Adipose tissue (tissue), 3 donors: ENCODE data around the gene PHLDA1. TPM values are rescaled to one million over a fixed set of nuclear protein-coding genes. Genes with fewer than 3 reads are reported as not detected.

Experiments used
- H3K27ac ChIP-seq: one replicate; pipeline ENCODE4 v1.5.1; 2013; ENCODE audit warnings: low read depth, low read length
- WGBS, 3 donors: extraction: QIAGEN DNeasy Blood & Tissue Kit; methylation state at CpG; one replicate each; pipeline ENCODE4 v1.1.7; 2013; 5-methylcytosine and 5-hydroxymethylcytosine counted together
- polyA plus RNA-seq, 3 donors: library from polyadenylated mRNA; stranded (reverse); fragments of 200-250 nt; gene quantifications; one replicate each; pipeline ENCODE4 v1.2.3, GENCODE V29; 2013
- donor health status: healthy with polysubstance abuse.
- donor health status: Bipolar disorder and iron deficiency.
- donor health status: healthy.

Gene PHLDA1
- 10 to 100 TPM in 2 of 3 donors, 1 to 10 TPM in 1; 3.8 to 24.1 (median 20.7) TPM for polyA plus RNA-seq

DNA sequence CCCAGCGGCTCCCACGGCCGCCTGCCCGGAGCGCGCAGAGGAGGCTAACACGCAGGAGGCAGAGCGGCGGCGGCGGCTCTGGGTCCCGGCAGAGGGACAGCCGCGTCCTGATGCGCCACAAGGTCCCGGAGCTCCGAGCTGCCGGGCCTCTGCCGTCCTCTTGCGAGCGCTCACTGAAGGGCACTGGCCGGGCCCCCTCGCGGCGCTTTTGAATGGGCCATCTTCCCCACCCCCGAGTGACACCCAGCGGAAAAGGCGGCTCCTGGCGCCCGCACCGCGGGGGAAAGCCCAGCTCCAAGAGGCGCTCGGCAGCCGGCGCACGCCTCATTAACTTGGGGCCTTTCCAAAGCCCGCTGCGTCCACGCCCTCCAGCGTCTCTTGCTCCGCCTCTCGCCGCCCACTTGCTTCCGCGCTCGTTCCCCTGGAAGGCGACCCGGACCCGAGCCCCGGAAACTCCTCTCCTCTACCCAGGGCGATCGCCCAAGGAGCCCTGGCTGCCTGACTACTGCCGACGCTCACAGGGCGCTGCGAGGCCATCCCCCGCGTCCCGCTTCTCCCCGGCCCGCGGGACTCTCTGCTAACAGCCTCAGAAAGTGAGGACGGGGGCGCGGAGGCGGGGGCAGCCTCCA lies at the start of gene PHLDA1:
Gene PHLDA1 (minus strand): TSS at position 363 of the 629 bp plus-strand sequence.
- peak within 1 kb of the TSS; percentile 83 for H3K27ac ChIP-seq
- 0 to 1% (median 1%) methylated on average over 53 to 67 of the region's 67 CpGs for WGBS, 3 donors

DNA sequence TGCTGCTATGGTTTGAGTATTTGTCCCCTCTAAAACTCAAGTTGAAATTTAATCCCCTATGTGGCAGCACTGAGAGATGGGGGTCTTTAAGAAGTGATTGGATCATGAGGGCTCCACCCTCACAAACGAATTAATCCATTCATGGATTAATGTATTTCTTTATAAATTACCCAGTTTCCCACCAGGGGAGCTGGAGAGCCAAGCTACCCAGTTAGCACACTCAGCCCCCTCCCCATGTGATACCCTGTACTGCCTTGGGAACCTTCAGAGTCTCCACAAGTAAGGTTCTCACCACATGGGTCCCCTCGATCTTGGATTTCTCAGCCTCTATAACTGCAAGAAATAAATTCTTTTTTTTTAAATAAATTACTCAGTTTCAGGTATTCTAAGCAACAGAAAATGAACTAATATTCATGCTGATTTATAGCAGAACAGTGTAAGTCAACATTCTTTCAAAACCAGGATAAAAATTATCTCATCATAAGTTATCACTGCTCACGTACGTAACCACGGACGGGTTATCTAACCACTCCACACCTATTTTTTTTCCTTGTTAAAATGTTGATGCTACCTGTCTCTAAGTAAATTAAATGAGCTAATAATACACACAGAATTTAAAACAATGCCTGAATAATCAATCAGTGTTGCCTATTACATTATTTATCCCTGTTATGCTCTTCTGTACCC lies 49.3 kb upstream of the PHLDA1 start:
- WGBS, 3 donors, result 60 to 80% (median 76%) methylated on average over 6 of the region's 6 CpGs
- no peak overlapping the region for H3K27ac ChIP-seq

- H3K27ac ChIP-seq, result no peak overlapping the region
- 79 to 86% (median 84%) methylated on average over 2 of the region's 2 CpGs for WGBS, 3 donors
Observed at GRCh38 chr12:76080017-76080728, 48.6 kb upstream of the PHLDA1 start.

DNA sequence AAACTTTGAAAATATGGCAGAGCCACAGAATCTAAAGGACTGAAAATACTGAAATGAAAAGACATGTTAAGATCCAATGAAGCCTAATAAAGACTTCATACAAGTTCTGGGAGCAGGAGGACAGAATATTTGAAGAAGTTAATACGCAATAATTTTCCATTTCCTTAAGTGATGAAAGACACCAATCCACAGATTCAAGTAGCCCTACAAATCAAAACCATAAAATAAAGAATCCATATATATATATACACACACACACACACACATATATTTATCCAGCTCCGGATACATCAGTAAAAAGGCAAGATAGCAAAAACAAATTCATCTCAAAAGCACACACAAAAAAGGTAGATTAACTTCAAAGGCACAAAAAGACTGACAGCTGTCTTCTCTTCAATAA lies 47.2 kb upstream of the PHLDA1 start:
- no peak overlapping the region for H3K27ac ChIP-seq
- WGBS, 3 donors, result 86 to 92% (median 91%) methylated on average over 2 of the region's 2 CpGs

DNA sequence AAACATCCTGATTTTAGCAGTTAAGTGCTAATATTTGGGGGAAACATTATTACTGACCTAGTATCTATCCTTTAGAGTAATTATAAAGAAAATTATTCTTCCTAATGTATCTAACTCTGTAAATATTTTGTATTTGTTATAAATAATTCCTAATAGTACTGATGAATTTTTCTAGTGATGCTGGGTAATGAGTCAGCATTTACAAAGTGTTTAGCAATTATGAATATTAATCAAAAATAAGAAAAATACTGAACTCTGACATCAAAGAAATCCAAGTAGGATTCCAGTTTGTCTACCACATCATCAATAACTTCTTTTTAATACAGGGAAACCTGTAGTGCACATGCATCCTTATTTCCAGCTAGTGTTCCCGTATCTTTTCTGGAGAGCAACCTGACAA lies 43.9 kb upstream of the PHLDA1 start:
- H3K27ac ChIP-seq, result no peak overlapping the region
- 94 to 100% (median 100%) methylated on average over 1 of the region's 1 CpG for WGBS, 3 donors

DNA sequence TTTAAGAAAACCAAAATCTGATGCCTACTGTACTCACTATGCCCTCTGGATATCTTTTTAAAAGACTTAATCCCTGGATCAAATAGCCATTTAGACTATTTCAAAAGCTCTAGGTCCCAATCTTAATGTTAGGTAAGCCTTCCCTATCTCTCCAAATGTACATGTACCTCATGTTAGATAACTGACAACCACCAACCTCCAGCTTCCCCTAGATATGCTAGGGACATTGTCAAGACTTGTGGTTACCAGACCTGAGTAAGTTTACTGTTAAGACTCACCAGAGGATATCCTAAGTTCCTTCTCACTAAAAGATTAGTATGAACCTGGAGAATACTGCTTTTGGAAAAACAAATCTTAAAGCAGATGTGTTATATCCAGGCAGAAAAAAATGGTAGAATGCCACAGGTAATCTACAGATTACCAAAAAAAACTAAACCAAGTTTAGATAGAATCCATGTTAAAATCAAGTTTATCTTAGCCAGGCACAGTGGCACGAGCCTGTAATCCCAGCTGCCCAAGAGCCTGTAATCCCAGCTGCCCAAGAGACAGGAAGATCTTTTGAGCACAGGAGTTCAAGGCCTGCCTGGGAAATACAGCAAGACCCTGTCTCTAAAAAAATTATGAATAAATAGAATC lies 43.2 kb upstream of the PHLDA1 start:
- 54 to 78% (median 70%) methylated on average over 1 of the region's 1 CpG for WGBS, 3 donors
- H3K27ac ChIP-seq, result no peak overlapping the region

DNA sequence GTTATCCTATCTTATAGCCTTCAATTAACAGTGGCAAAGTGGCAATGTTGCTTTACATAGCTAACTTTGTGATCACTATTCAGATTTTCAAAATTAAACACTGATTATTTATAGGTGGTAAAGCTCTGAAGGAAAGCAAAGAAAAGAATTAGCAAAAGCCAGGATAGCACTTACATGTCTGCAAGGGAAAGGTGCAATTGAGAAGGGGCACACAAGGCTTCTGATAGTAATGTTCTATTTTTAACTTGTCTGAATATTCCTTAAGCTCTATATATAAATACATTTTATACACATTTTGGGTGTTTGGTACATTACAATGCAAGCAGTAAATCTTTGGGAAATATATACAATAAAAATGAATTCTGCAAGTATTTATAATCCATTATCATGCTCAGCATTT lies 42.0 kb upstream of the PHLDA1 start:
- no peak overlapping the region for H3K27ac ChIP-seq

DNA sequence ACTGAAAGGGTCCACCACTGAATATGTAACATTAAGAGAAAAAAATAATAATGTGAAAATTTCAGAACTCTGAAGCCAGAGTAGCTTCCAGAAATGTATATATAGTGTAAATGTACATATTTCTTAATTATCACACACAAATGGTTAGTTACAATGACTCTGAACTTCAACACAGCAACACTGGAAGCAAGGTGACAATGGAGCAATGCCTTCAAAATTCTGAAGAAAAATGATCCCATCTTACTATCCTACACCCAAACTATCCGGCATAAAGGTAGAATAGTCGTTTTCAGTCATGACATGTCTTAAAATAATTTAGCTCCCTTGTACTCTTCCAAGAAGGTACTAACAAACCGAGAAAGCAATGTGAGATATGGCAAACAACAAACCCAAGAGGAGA lies 41.0 kb upstream of the PHLDA1 start:
- no peak overlapping the region for H3K27ac ChIP-seq
- WGBS, 3 donors, result 94 to 98% (median 95%) methylated on average over 3 of the region's 3 CpGs

DNA sequence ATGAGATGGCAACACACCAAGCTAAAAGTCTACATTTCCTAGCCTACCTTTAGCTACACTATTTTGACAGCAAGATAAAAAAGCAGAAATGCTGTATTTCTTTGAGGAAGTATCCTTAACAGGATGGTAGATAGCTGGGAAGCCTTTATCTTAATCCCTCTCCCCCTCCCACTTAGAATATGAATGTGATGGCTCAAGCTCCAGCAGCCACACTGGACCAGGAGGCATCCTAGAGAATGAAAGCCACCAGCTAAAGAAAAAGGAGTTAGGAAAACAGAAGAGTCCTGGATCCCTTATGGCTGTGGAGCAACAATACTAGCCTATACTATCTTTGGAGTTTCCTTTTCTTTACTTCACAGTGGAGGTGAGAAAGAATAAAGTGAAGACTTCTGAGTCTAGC lies 37.8 kb upstream of the PHLDA1 start:
- H3K27ac ChIP-seq, result no peak overlapping the region

GRCh38 chr12:76065917-76066316 lies 34.3 kb upstream of the PHLDA1 start:
- no peak overlapping the region for H3K27ac ChIP-seq
- 97 to 99% (median 98%) methylated on average over 3 of the region's 3 CpGs for WGBS, 3 donors

DNA sequence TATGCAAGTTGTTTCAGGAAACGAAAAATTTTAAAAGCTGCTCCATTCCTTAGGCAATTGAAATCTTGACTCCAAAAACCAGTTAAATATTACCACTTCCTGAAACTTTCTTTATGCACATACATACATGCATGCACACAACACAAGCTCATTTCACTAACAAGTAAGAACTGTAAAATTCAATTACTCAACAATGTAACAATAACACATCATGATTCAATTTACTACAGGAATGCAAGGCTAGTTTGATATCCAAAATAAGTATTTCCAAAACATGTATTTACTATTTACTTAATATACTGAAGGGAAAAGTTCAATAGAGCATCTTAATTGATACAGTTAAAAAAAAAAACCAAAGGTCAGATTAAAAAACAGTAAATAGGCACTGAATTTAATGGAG lies 33.3 kb upstream of the PHLDA1 start:
- WGBS, 3 donors, result 81 to 97% (median 95%) methylated on average over 1 of the region's 1 CpG
- no peak overlapping the region for H3K27ac ChIP-seq

GRCh38 chr12:76060111-76060510 lies 28.5 kb upstream of the PHLDA1 start:
- 35 to 53% (median 40%) methylated on average over 2 of the region's 2 CpGs for WGBS, 3 donors
- H3K27ac ChIP-seq, result no peak overlapping the region

GRCh38 chr12:76057326-76057725 lies 25.8 kb upstream of the PHLDA1 start:
- no peak overlapping the region for H3K27ac ChIP-seq
- WGBS, 3 donors, result 93 to 97% (median 97%) methylated on average over 7 of the region's 7 CpGs

- 87 to 90% (median 89%) methylated on average over 2 of the region's 2 CpGs for WGBS, 3 donors
- no peak overlapping the region for H3K27ac ChIP-seq
Observed at GRCh38 chr12:76055393-76055792, 23.8 kb upstream of the PHLDA1 start.

DNA sequence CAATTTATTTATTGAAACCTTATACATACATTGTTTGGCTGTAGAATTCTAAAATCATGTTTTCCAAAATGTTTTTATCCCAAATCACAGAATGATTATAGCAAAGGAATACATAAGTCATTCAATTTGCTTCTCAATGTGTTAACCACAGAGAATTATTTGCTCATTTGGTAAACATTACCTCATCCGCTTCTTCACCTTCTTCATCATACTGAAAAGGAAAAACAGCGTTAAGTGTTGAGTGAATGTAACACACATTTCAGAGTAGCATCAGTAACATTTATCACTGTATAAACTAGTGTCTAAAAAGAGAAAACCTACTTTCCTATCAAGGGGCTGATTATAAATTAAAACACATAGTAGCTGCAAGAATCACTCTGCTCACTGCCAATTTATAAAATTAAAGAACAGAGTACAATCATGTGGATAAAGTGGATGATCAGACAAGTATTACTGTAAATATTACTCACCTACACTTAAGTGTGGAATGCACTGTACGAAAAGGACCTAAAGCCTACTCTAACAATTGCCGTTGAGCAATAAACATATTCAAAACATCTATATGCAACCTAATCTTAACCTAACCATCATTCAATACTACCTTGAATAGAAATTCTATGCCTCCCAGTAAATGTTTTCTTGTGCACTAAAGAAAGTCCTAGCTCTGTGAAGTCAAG lies 18.1 kb upstream of the PHLDA1 start:
- 86 to 93% (median 93%) methylated on average over 4 of the region's 4 CpGs for WGBS, 3 donors

GRCh38 chr12:76047742-76048141 lies 16.2 kb upstream of the PHLDA1 start:
- WGBS, 3 donors, result 83 to 92% (median 86%) methylated on average over 2 of the region's 2 CpGs

More for the DNA sequence above, 18.1 kb upstream of the PHLDA1 start:
- H3K27ac ChIP-seq, result no peak overlapping the region

GRCh38 chr12:76047060-76047459 lies 15.5 kb upstream of the PHLDA1 start:
- no peak overlapping the region for H3K27ac ChIP-seq
- 73 to 96% (median 92%) methylated on average over 2 of the region's 2 CpGs for WGBS, 3 donors

More at GRCh38 chr12:76047742-76048141, 16.2 kb upstream of the PHLDA1 start:
- H3K27ac ChIP-seq, result no peak overlapping the region

- H3K27ac ChIP-seq, result no peak overlapping the region
- 91 to 99% (median 97%) methylated on average over 4 of the region's 4 CpGs for WGBS, 3 donors
Observed at GRCh38 chr12:76043377-76043776, 11.8 kb upstream of the PHLDA1 start.

- H3K27ac ChIP-seq, result no peak overlapping the region
- 77 to 92% (median 77%) methylated on average over 2 of the region's 2 CpGs for WGBS, 3 donors
Observed at GRCh38 chr12:76042147-76042546, 10.6 kb upstream of the PHLDA1 start.
